Measurements from ENCODE around the gene VPS50.

- TF ChIP-seq CTCF (IDR thresholded peaks at IDR 0.05) = no peak
- TF ChIP-seq EP300 (IDR thresholded peaks at IDR 0.05; ENCODE audit: low read depth) = no peak
- no peak for TF ChIP-seq POLR2A (IDR thresholded peaks at IDR 0.05)
- TF ChIP-seq POLR2AphosphoS5 (IDR thresholded peaks at IDR 0.05) = no peak
These were observed 33.1 kb downstream of the VPS50 start for GRCh38 chr7:93265220-93265619.

Data from transverse colon (tissue), 4 donors.